HL-60 (cell line): ENCODE measurements around the gene OR10V1.

Experiments used
- DNase-seq, 2 experiments: peaks; one replicate each; pipeline ENCODE4 v3.0.0-alpha.2; 2010 to 2020; ENCODE audit warnings: low read depth in 1 of 2, low spot score in 1 of 2
- H3K27ac ChIP-seq: fragments of 250-450 bp; sonication (Bioruptor Pico); replicated peaks from 2 replicates; pipeline ENCODE4 v1.5.1; 2020; ENCODE audit warnings: mild to moderate bottlenecking, moderate library complexity
- H3K27me3 ChIP-seq: fragments of 250-450 bp; sonication (Bioruptor Pico); 2 replicates; pipeline ENCODE4 v1.5.1; 2021; ENCODE audit warnings: mild to moderate bottlenecking, moderate library complexity; ENCODE audit not compliant: insufficient read depth, poor library complexity, severe bottlenecking
- H3K4me3 ChIP-seq: replicated peaks from 2 replicates; pipeline ENCODE4 v1.5.1; 2011; ENCODE audit warnings: mild to moderate bottlenecking, control low read depth, low read length; ENCODE audit not compliant: insufficient read depth
- CTCF ChIP-seq: IDR thresholded peaks from one replicate; pipeline ENCODE4 v1.5.1; 2011; ENCODE audit warnings: low read length, control low read depth, inconsistent platforms; ENCODE audit not compliant: insufficient read depth
- GABPA ChIP-seq: IDR thresholded peaks from 2 replicates; pipeline ENCODE4 v1.6.1; 2012; ENCODE audit warnings: low read depth
- POLR2AphosphoS5 ChIP-seq: IDR thresholded peaks from 2 replicates; pipeline ENCODE4 v1.6.1; 2012; ENCODE audit warnings: low read depth
- REST ChIP-seq: IDR thresholded peaks from 2 replicates; pipeline ENCODE4 v1.6.1; 2012; ENCODE audit warnings: low read depth; ENCODE audit not compliant: insufficient replicate concordance
- SPI1 ChIP-seq: IDR thresholded peaks from 2 replicates; pipeline ENCODE4 v1.6.1; 2012; ENCODE audit warnings: low read depth, mild to moderate bottlenecking, borderline replicate concordance

Gene OR10V1

GRCh38 chr11:59758401-59759037 is 44.9 kb upstream of the OR10V1 start:
- TF ChIP-seq CTCF = no peak
- TF ChIP-seq POLR2AphosphoS5 = no peak
- no peak for TF ChIP-seq SPI1
- no peak for TF ChIP-seq GABPA
- no peak for TF ChIP-seq REST
- no peak for DNase-seq
- H3K27me3 ChIP-seq = no peaks in the 10 kb centered on the region
- H3K4me3 ChIP-seq = no peak overlapping the region
- H3K27ac ChIP-seq = no peak overlapping the region

GRCh38 chr11:59756845-59757244 is 43.2 kb upstream of the OR10V1 start:
- DNase-seq = peak; percentile 35 to 37
- Histone ChIP-seq H3K27me3 (no peaks in the 10 kb centered on the region), H3K27ac (no peak overlapping the region), H3K4me3 (peak overlapping the region; percentile 94)
- peak; percentile 7; the same call in 1 of the 2 replicates for TF ChIP-seq SPI1
- TF ChIP-seq GABPA = no peak
- TF ChIP-seq POLR2AphosphoS5 = no peak
- TF ChIP-seq REST = no peak

- TF ChIP-seq POLR2AphosphoS5 (no peak), GABPA (no peak), SPI1 (no peak), CTCF (no peak), REST (no peak)
- H3K4me3 ChIP-seq = peak overlapping the region; percentile 94
- no peak for DNase-seq
- H3K27me3 ChIP-seq = no peaks in the 10 kb centered on the region
- H3K27ac ChIP-seq = no peak overlapping the region
Measured at GRCh38 chr11:59756558-59756840, 42.9 kb upstream of the OR10V1 start.
